Spleen (tissue), 7 donors: ENCODE measurements around the gene KMT2E.

ENCODE experiments used
- CTCF ChIP-seq, 11 experiments: fragments of 200-600 bp in 7 of 11; fragments of 450-650 bp in 4 of 11; sonication (generic) in 4 of 11; IDR thresholded peaks in 8 of 11; conservative IDR thresholded peaks in 3 of 11; 1 replicate in 7 of 11; 2 replicates in 4 of 11; pipeline versions ENCODE4 v1.4.0 to v1.8.0; 2016 to 2021; ENCODE audit warnings: antibody characterized with exemption in 11 of 11, inconsistent platforms in 4 of 11, mild to moderate bottlenecking in 1 of 11
- POLR2A ChIP-seq, 3 donors: fragments of 450-650 bp; IDR thresholded peaks; one replicate each; pipeline ENCODE4 v1.5.1; 2017; ENCODE audit warnings: antibody characterized with exemption in 3 of 3, mild to moderate bottlenecking in 1 of 3
- POLR2AphosphoS5 ChIP-seq, 3 donors: sonication (generic); formaldehyde crosslinking; IDR thresholded peaks; one replicate each; pipeline ENCODE4 v1.5.1; 2017; ENCODE audit warnings: antibody characterized with exemption in 3 of 3
- donor health status: DM: no; HTN: no; CAD: no; lungs with moderate emphysema.
- donor health status: DM: no; HTN: no; CAD: no.
- donor health status: DM: no; HTN: no; CAD: no.

GRCh38 chr7:105021967-105022366 lies 8.0 kb downstream of the KMT2E start:
- TF ChIP-seq CTCF (IDR thresholded peaks at IDR 0.05 in 8 of 11, conservative IDR thresholded peaks at IDR 0.05 in 3 of 11), result no peak
- TF ChIP-seq POLR2A (IDR thresholded peaks at IDR 0.05), result no peak
- no peak for TF ChIP-seq POLR2AphosphoS5 (IDR thresholded peaks at IDR 0.05)
